ENCODE measurements around the gene ABHD12.

ABHD12 gene

GRCh38 chr20:25283221-25283951 lies 107.2 kb downstream of the ABHD12 start:
- TF ChIP-seq, protein P1, sequence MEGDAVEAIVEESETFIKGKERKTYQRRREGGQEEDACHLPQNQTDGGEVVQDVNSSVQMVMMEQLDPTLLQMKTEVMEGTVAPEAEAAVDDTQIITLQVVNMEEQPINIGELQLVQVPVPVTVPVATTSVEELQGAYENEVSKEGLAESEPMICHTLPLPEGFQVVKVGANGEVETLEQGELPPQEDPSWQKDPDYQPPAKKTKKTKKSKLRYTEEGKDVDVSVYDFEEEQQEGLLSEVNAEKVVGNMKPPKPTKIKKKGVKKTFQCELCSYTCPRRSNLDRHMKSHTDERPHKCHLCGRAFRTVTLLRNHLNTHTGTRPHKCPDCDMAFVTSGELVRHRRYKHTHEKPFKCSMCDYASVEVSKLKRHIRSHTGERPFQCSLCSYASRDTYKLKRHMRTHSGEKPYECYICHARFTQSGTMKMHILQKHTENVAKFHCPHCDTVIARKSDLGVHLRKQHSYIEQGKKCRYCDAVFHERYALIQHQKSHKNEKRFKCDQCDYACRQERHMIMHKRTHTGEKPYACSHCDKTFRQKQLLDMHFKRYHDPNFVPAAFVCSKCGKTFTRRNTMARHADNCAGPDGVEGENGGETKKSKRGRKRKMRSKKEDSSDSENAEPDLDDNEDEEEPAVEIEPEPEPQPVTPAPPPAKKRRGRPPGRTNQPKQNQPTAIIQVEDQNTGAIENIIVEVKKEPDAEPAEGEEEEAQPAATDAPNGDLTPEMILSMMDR (conservative IDR thresholded peaks at IDR 0.05; ENCODE audit: low read depth): no peak
- H3K27ac ChIP-seq: peak overlapping the region; percentile 33; the same call in 1 of the 2 replicates
- DNase-seq (ENCODE audit: low spot score): no peak
- CTCF ChIA-PET: no interaction called here
- POLR2A ChIA-PET (ENCODE audit: low non-redundant PET): no interaction called here

DNA sequence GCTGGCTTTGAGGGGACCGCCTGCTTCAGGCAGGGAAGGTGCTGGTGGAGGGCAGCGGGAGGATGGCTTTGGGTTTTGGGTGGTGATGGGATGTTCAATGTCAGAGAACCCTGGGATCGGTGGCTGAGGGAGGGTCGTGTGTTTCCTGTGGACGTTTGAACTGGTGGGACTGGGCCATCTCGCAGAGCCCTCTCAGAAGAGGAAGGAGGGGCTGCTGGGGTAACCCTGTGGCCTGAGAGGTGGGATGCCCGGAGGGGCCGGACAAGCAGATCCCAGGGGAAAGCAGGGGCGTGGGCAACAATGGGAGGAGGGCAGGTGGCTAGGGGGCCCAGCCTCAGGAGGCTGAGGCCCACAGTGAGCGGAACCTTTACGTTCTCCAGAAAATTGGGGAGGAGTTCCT lies 107.8 kb downstream of the ABHD12 start:
- ChIA-PET CTCF (no interaction called here), POLR2A (ENCODE audit: low non-redundant PET) (no interaction called here)
- H3K27ac ChIP-seq: peak overlapping the region; percentile 33

DNA sequence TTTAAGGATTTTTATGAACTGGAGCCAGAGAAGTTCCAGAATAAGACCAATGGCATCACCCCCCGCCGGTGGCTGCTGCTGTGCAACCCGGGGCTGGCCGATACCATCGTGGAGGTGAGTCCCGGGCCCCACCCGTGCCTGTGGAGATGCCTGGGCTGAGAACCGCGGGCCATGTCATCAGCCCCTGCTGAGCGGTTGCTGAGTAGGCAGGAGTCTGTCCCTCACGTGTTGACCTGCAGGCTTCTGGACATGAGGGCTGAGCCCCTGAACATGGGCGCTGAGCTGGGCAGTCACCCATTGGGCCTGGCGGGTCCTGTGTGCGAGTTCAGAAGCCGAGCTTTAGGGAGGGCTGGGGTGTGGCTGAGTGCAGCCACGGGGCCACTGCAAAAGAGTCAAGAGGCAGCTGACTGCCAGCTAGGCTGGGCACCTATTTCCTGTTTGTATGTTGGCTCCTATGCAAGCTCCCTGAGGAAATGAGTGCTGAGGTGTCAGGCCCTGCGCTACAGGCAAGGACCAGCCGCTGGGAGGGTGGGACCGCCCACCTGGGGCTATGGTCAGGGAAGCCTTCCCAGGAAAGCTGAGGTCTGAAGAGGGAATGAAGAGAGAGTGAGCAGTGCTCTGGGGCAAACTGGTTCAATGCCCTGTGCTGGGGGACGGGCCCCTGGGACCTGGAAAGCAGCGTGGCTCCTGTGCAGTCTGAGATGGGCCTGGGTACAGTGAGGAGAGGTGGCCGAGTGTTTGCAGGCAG lies 108.4 kb downstream of the ABHD12 start:
- ChIA-PET CTCF (interaction anchor here (0.6 to 0.7 kb wide), 2 partner anchors 32 to 37 kb away, joined by 3 to 6 read pairs; no protein-coding TSS in a partner anchor), POLR2A (ENCODE audit: low non-redundant PET) (no interaction called here)
- no peak for DNase-seq (ENCODE audit: low spot score)
- H3K27ac ChIP-seq: peak overlapping the region; percentile 33
- TF ChIP-seq, protein P1 (conservative IDR thresholded peaks at IDR 0.05; ENCODE audit: low read depth): no peak

More for the DNA sequence above, 107.8 kb downstream of the ABHD12 start:
- no peak for DNase-seq (ENCODE audit: low spot score)
- TF ChIP-seq, protein P1 (conservative IDR thresholded peaks at IDR 0.05; ENCODE audit: low read depth): no peak

- POLR2A ChIA-PET (ENCODE audit: low non-redundant PET): no interaction called here
Observed at GRCh38 chr20:25281541-25281991, 109.1 kb downstream of the ABHD12 start.

DNA sequence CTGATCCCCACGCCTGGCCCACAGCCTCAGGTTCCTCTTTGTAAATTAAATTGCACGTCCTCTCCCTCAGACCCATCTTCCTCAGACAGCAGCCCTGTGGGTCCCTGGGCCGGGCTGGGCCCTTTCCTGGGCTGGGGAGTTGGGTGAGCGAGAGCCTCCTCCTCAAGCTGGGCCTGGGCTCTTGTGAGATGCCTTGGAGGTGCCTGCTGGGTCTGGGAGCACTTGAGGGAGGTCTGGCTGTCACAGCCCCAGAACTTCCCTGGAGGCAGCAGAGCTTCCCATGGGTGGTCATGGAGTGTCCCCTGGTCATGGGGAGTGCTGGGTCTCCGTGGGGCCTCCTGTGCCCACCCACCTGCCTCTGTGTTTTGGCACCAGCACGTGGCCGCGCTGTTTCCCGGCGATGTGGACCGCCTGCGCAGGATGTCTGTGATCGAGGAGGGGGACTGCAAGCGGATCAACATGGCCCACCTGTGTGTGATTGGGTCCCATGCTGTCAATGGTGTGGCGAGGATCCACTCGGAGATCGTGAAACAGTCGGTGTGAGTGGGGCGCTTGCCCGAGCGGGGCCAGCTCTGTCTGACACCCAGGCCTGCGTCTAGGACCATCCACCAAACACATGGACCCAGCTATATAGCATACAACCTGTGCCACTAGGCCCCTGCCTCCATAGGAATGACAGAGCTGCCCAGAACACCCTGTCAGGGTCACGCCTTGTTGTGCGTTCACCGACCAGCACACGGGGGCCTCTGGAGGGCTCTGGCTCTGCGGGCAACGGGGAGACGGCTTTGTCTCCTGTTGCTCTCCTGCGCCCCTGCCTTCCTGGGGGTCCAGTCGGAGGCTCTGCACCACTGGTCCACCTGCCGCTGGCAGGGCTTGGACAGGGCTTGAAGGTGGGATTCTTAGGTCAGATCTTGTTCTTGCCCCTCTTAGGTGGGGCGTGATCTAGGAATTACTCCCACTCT lies 109.8 kb downstream of the ABHD12 start:
- peak overlapping the region; percentile 33 for H3K27ac ChIP-seq
- ChIA-PET CTCF (interaction anchor here (0.7 kb wide), 1 partner anchor 26 kb away, joined by 3 read pairs; no protein-coding TSS in a partner anchor), POLR2A (ENCODE audit: low non-redundant PET) (no interaction called here)
- TF ChIP-seq, protein P1 (conservative IDR thresholded peaks at IDR 0.05; ENCODE audit: low read depth): no peak
- DNase-seq (ENCODE audit: low spot score): no peak

More at GRCh38 chr20:25281541-25281991, 109.1 kb downstream of the ABHD12 start:
- no peak for DNase-seq (ENCODE audit: low spot score)
- TF ChIP-seq, protein P1 (conservative IDR thresholded peaks at IDR 0.05; ENCODE audit: low read depth): no peak
- CTCF ChIA-PET: interaction anchor here (0.6 kb wide), 1 partner anchor 38 kb away, joined by 6 read pairs; no protein-coding TSS in a partner anchor
- peak overlapping the region; percentile 33 for H3K27ac ChIP-seq

All from RWPE1 (cell line).